HEK293 (cell line): ENCODE measurements around the gene AMN.

Source experiments
- CTCF ChIA-PET: fragments of 350-600 bp; formaldehyde crosslinking; extraction: SDS; loops from one replicate; lab custom pipeline; 2021; ENCODE audit warnings: antibody characterized with exemption; lab: Yijun Ruan, JAX
- POLR2A ChIA-PET: fragments of 300-600 bp; formaldehyde crosslinking; extraction: SDS; loops from one replicate; lab custom pipeline; 2020; ENCODE audit warnings: antibody characterized with exemption, inconsistent platforms; lab: Yijun Ruan, JAX
- H3K27ac ChIP-seq: fragments of 200-500 bp; sonication (Bioruptor generic); 2 replicates; pipeline ENCODE4 v1.5.1; 2014; ENCODE audit warnings: low read depth, low read length, control low read depth, inconsistent platforms; ENCODE audit errors: extremely low read depth
- H3K36me3 ChIP-seq, 2 experiments: fragments of 200-500 bp in 1 of 2; sonication (Bioruptor generic) in 1 of 2; 1 replicate in 1 of 2; 2 replicates in 1 of 2; pipeline ENCODE4 v1.5.1; 2014 to 2017; ENCODE audit warnings: inconsistent platforms in 2 of 2, low read length in 2 of 2; ENCODE audit not compliant: control insufficient read depth in 2 of 2, insufficient read depth in 1 of 2
- H3K4me1 ChIP-seq: fragments of 200-500 bp; sonication (Bioruptor generic); 2 replicates; pipeline ENCODE4 v1.5.1; 2014; ENCODE audit warnings: mild to moderate bottlenecking, low read length, inconsistent platforms; ENCODE audit not compliant: control insufficient read depth, insufficient read depth
- H3K4me3 ChIP-seq: 2 replicates; pipeline ENCODE4 v1.5.1; 2011; ENCODE audit warnings: low read depth, mild to moderate bottlenecking, control low read depth, low read length, moderate library complexity
- H3K9me3 ChIP-seq: fragments of 200-500 bp; sonication (Bioruptor generic); 2 replicates; pipeline ENCODE4 v1.5.1; 2014; ENCODE audit warnings: low read depth, low read length, inconsistent platforms; ENCODE audit not compliant: control insufficient read depth, insufficient read depth
- GLI4 ChIP-seq: fragments of 450-650 bp; formaldehyde crosslinking; IDR thresholded peaks from 2 replicates; pipeline ENCODE4 v1.5.1; 2016; ENCODE audit warnings: missing biosample characterization, missing genetic modification characterization
- GLIS1 ChIP-seq: fragments of 450-650 bp; formaldehyde crosslinking; IDR thresholded peaks from 2 replicates; pipeline ENCODE4 v1.5.1; 2016; ENCODE audit warnings: missing biosample characterization, missing genetic modification characterization
- HIC1 ChIP-seq: fragments of 450-650 bp; formaldehyde crosslinking; IDR thresholded peaks from 2 replicates; pipeline ENCODE4 v1.5.1; 2016; ENCODE audit warnings: missing biosample characterization, missing genetic modification characterization
- KLF17 ChIP-seq: fragments of 450-650 bp; formaldehyde crosslinking; IDR thresholded peaks from 2 replicates; pipeline ENCODE4 v1.5.1; 2016; ENCODE audit warnings: missing biosample characterization, missing genetic modification characterization
- MZF1 ChIP-seq: fragments of 450-650 bp; formaldehyde crosslinking; IDR thresholded peaks from 2 replicates; pipeline ENCODE4 v1.5.1; 2017; ENCODE audit warnings: missing biosample characterization, missing genetic modification characterization, borderline replicate concordance
- PATZ1 ChIP-seq: fragments of 450-650 bp; formaldehyde crosslinking; IDR thresholded peaks from 2 replicates; pipeline ENCODE4 v1.5.1; 2016; ENCODE audit warnings: missing biosample characterization, missing genetic modification characterization
- REPIN1 ChIP-seq: fragments of 450-650 bp; formaldehyde crosslinking; IDR thresholded peaks from 2 replicates; pipeline ENCODE4 v1.5.1; 2017; ENCODE audit warnings: missing biosample characterization, missing genetic modification characterization, low read depth
- SP3 ChIP-seq: fragments of 450-650 bp; formaldehyde crosslinking; IDR thresholded peaks from 2 replicates; pipeline ENCODE4 v1.5.1; 2016; ENCODE audit warnings: missing biosample characterization, missing genetic modification characterization
- SP7 ChIP-seq: fragments of 450-650 bp; formaldehyde crosslinking; IDR thresholded peaks from 2 replicates; pipeline ENCODE4 v1.5.1; 2016; ENCODE audit warnings: missing biosample characterization, missing genetic modification characterization
- WT1 ChIP-seq: fragments of 450-650 bp; formaldehyde crosslinking; IDR thresholded peaks from 2 replicates; pipeline ENCODE4 v1.5.1; 2016; ENCODE audit warnings: missing biosample characterization, missing genetic modification characterization
- ZNF221 ChIP-seq: fragments of 450-650 bp; formaldehyde crosslinking; IDR thresholded peaks from 2 replicates; pipeline ENCODE4 v1.5.1; 2017; ENCODE audit warnings: missing biosample characterization, missing genetic modification characterization, borderline replicate concordance
- ZNF239 ChIP-seq: fragments of 450-650 bp; formaldehyde crosslinking; IDR thresholded peaks from 2 replicates; pipeline ENCODE4 v1.5.1; 2016; ENCODE audit warnings: missing biosample characterization, missing genetic modification characterization
- ZNF248 ChIP-seq: fragments of 450-650 bp; formaldehyde crosslinking; IDR thresholded peaks from 2 replicates; pipeline ENCODE4 v1.5.1; 2017; ENCODE audit warnings: missing biosample characterization, missing genetic modification characterization
- ZNF274 ChIP-seq, 2 experiments: fragments of 200-500 bp in 1 of 2; fragments of 450-650 bp in 1 of 2; sonication (Bioruptor generic) in 1 of 2; formaldehyde crosslinking in 1 of 2; IDR thresholded peaks; 2 replicates each; pipeline versions ENCODE4 v1.5.1 to v1.6.1; 2014 to 2016; ENCODE audit warnings: borderline replicate concordance in 1 of 2, inconsistent platforms in 1 of 2, low read length in 1 of 2, missing biosample characterization in 1 of 2, missing genetic modification characterization in 1 of 2
- ZNF302 ChIP-seq: fragments of 450-650 bp; formaldehyde crosslinking; IDR thresholded peaks from 2 replicates; pipeline ENCODE4 v1.5.1; 2016; ENCODE audit warnings: missing biosample characterization, missing genetic modification characterization, low read depth
- ZNF341 ChIP-seq: fragments of 450-650 bp; formaldehyde crosslinking; IDR thresholded peaks from 2 replicates; pipeline ENCODE4; 2016; ENCODE audit warnings: low read depth, missing biosample characterization, missing genetic modification characterization
- ZNF423 ChIP-seq: fragments of 450-650 bp; formaldehyde crosslinking; IDR thresholded peaks from 2 replicates; pipeline ENCODE4 v1.5.1; 2016; ENCODE audit warnings: missing biosample characterization, missing genetic modification characterization
- ZNF510 ChIP-seq: fragments of 450-650 bp; formaldehyde crosslinking; IDR thresholded peaks from 2 replicates; pipeline ENCODE4 v1.5.1; 2018; ENCODE audit warnings: mild to moderate bottlenecking, missing genetic modification characterization, missing biosample characterization; ENCODE audit not compliant: insufficient replicate concordance
- ZNF610 ChIP-seq: fragments of 450-650 bp; formaldehyde crosslinking; IDR thresholded peaks from 2 replicates; pipeline ENCODE4 v1.5.1; 2016; ENCODE audit warnings: missing biosample characterization, missing genetic modification characterization, borderline replicate concordance
- ZNF639 ChIP-seq: fragments of 450-650 bp; formaldehyde crosslinking; IDR thresholded peaks from 2 replicates; pipeline ENCODE4 v1.5.1; 2016; ENCODE audit warnings: missing biosample characterization, missing genetic modification characterization
- ZNF664 ChIP-seq: fragments of 450-650 bp; formaldehyde crosslinking; IDR thresholded peaks from 2 replicates; pipeline ENCODE4 v1.5.1; 2016; ENCODE audit warnings: missing biosample characterization, missing genetic modification characterization
- ZNF701 ChIP-seq: fragments of 450-650 bp; formaldehyde crosslinking; IDR thresholded peaks from 2 replicates; pipeline ENCODE4 v1.5.1; 2016; ENCODE audit warnings: missing biosample characterization, missing genetic modification characterization
- ZNF707 ChIP-seq: fragments of 450-650 bp; formaldehyde crosslinking; IDR thresholded peaks from 2 replicates; pipeline ENCODE4 v1.5.1; 2016; ENCODE audit warnings: missing biosample characterization, missing genetic modification characterization
- ZSCAN30 ChIP-seq: fragments of 450-650 bp; IDR thresholded peaks from 2 replicates; pipeline ENCODE4 v1.5.1; 2018; ENCODE audit warnings: missing biosample characterization, mild to moderate bottlenecking, missing genetic modification characterization, moderate library complexity
- ZSCAN4 ChIP-seq: fragments of 450-650 bp; formaldehyde crosslinking; IDR thresholded peaks from 2 replicates; pipeline ENCODE4 v1.5.1; 2017; ENCODE audit warnings: missing biosample characterization, missing genetic modification characterization

Gene AMN

GRCh38 chr14:102966681-102967505 is 44.4 kb downstream of the AMN start:
- Histone ChIP-seq H3K36me3 (peaks cover 32 to 95% of the 10 kb centered on the region in 2 experiments), H3K4me3 (no peak overlapping the region), H3K9me3 (no peaks in the 10 kb centered on the region), H3K4me1 (no peaks in the 10 kb centered on the region), H3K27ac (no peak overlapping the region)
- TF ChIP-seq PATZ1 (tag by site-specific recombination) = no peak
- TF ChIP-seq ZNF510 (tag by site-specific recombination) = no peak
- no peak for TF ChIP-seq WT1 (tag by site-specific recombination)
- no peak for TF ChIP-seq SP3 (tag by site-specific recombination)
- TF ChIP-seq ZNF423 = no peak
- no peak for TF ChIP-seq ZNF639
- no peak for TF ChIP-seq ZSCAN30 (tag by site-specific recombination)
- no peak for TF ChIP-seq GLI4 (tag by site-specific recombination)
- TF ChIP-seq KLF17 = no peak
- no peak for TF ChIP-seq ZNF664 (tag by site-specific recombination)
- no peak for TF ChIP-seq ZNF341 (tag by site-specific recombination)
- no peak for TF ChIP-seq MZF1 (tag by site-specific recombination)
- no peak for TF ChIP-seq ZNF302 (tag by site-specific recombination)
- TF ChIP-seq REPIN1 (tag by site-specific recombination) = no peak
- TF ChIP-seq ZNF221 (tag by site-specific recombination) = no peak
- TF ChIP-seq ZSCAN4 = no peak
- CTCF ChIA-PET = interaction anchor here (0.6 kb wide), 1 partner anchor 10 kb away, joined by 3 read pairs; no protein-coding TSS in a partner anchor
- POLR2A ChIA-PET = no interaction called here

GRCh38 chr14:102967506-102967795 is 45.0 kb downstream of the AMN start:
- peaks cover 30 to 93% of the 10 kb centered on the region in 2 experiments for H3K36me3 ChIP-seq
- POLR2A ChIA-PET = no interaction called here
- CTCF ChIA-PET = interaction anchor here (0.6 kb wide), 1 partner anchor 9 kb away, joined by 3 read pairs; no protein-coding TSS in a partner anchor

More at GRCh38 chr14:102967506-102967795, 45.0 kb downstream of the AMN start:
- TF ChIP-seq ZNF239 (no peak), ZNF248 (tag by site-specific recombination) (no peak), GLIS1 (tag by site-specific recombination) (no peak), HIC1 (tag by site-specific recombination) (no peak), ZNF701 (tag by site-specific recombination) (no peak), ZNF610 (tag by site-specific recombination) (no peak), SP7 (tag by site-specific recombination) (no peak), ZNF707 (tag by site-specific recombination) (no peak), ZNF274 (IDR thresholded peaks at IDR 0.05; ENCODE audit: low read length) (no peak), ZNF274 (tag by site-specific recombination; IDR thresholded peaks at IDR 0.05; ENCODE audit: borderline replicate concordance) (no peak)
- no peaks in the 10 kb centered on the region for H3K4me1 ChIP-seq
- no peaks in the 10 kb centered on the region for H3K9me3 ChIP-seq
- H3K4me3 ChIP-seq = no peak overlapping the region
- no peak overlapping the region for H3K27ac ChIP-seq
